Kidney (tissue), 14 donors: ENCODE results near the gene PDLIM3. TPM values are rescaled to one million over a fixed set of nuclear protein-coding genes. Genes with fewer than 3 reads are reported as not detected.

ENCODE experiments used
- DNase-seq, 5 donors: peaks; one replicate each; pipeline ENCODE4 v3.0.0-alpha.2; 2013 to 2020
- FAIRE-seq: peaks from 2 replicates; lab custom pipeline; 2012; peaks lifted over from hg19 to GRCh38; lab: Jason Lieb, UNC
- H3K27ac ChIP-seq, 2 donors: one replicate each; pipeline ENCODE4 v1.7.0; 2013; ENCODE audit warnings: low read depth in 2 of 2, low read length in 2 of 2, inconsistent platforms in 1 of 2
- H3K27me3 ChIP-seq: one replicate; pipeline ENCODE4 v1.7.1; 2013; ENCODE audit warnings: low read length, inconsistent platforms; ENCODE audit not compliant: control insufficient read depth, insufficient read depth
- H3K36me3 ChIP-seq, 3 donors: one replicate each; pipeline versions ENCODE4 v1.7.0 to v1.7.1; 2013; ENCODE audit warnings: low read length in 3 of 3, control low read depth in 1 of 3, inconsistent platforms in 1 of 3; ENCODE audit not compliant: insufficient read depth in 3 of 3, control insufficient read depth in 2 of 3
- H3K4me1 ChIP-seq, 3 donors: one replicate each; pipeline versions ENCODE4 v1.7.0 to v1.7.1; 2013; ENCODE audit warnings: low read length in 3 of 3, inconsistent platforms in 1 of 3, low read depth in 1 of 3; ENCODE audit not compliant: control insufficient read depth in 2 of 3, insufficient read depth in 2 of 3
- H3K4me3 ChIP-seq, 3 donors: one replicate each; pipeline versions ENCODE4 v1.7.0 to v1.8.1; 2013; ENCODE audit warnings: low read length in 3 of 3, control low read depth in 1 of 3, inconsistent platforms in 1 of 3
- H3K9ac ChIP-seq, 3 donors: one replicate each; pipeline versions ENCODE4 v1.7.0 to v1.7.1; 2013; ENCODE audit warnings: low read length in 3 of 3, control low read depth in 1 of 3, inconsistent platforms in 1 of 3
- H3K9me3 ChIP-seq, 3 donors: one replicate each; pipeline versions ENCODE4 v1.7.0 to v1.7.1; 2013; ENCODE audit warnings: low read length in 3 of 3, control low read depth in 1 of 3, inconsistent platforms in 1 of 3; ENCODE audit not compliant: control insufficient read depth in 2 of 3, insufficient read depth in 1 of 3
- CTCF ChIP-seq: IDR thresholded peaks from 3 replicates; pipeline ENCODE4 v1.5.1; 2012; ENCODE audit warnings: mild to moderate bottlenecking, moderate library complexity, borderline replicate concordance; ENCODE audit not compliant: insufficient read depth; ENCODE audit errors: extremely low read depth
- intact Hi-C: fragments of 100-400 bp; cut with DNase I; formaldehyde crosslinking; loops from one replicate; pipeline ENCODE4 v1.11.1; 2022
- polyA plus RNA-seq: library from polyadenylated mRNA; stranded (reverse); fragments of 350-450 nt; fragmentation: Illumina TruSeq; extraction: RNeasy Lipid Tissue Mini Kit (QIAGEN cat#74804); gene quantifications from one replicate; pipeline ENCODE4 v1.2.3, GENCODE V29; 2014; ENCODE audit warnings: low read depth, low replicate concordance; ENCODE audit not compliant: insufficient read depth
- total RNA-seq: library from RNA; stranded (reverse); fragmentation: NEBNext Ultra II Directional; extraction: Animal tissue kit (Norgen Biotek cat#: 25700); gene quantifications from one replicate; pipeline ENCODE4 v1.2.1, GENCODE V29; 2021
- donor health status: control.
- donor health status: control.
- donor health status: control.
- donor health status: control.
- donor health status: control.
- donor health status: DM: yes; HTN: yes; CAD: no.
- donor health status: Normal renal cell carcinoma (clear cell type).

The PDLIM3 gene
- total and polyA plus RNA-seq, 2 donors from 2014 or later, result 10.8 to 19.6 TPM

DNA sequence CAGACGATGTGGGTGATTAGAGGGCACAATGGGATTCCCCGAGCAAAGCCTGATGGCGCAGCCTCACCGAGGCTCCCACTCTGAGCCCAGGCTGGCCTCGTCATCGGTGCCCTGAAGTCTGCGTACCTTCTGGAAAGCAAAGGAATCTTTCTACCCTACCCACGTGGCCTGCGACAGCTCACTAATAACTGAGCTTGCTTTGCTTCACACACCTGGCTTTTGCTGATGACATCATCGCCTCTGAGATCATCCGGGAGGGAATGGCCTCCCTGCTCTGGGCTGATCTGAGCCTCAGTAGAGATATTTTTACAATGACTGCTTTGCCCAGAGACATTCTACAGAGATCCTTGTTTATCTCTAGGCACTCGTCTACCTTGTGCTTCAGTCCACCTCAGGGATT is 45.4 kb upstream of the PDLIM3 start:
- no peak for TF ChIP-seq CTCF
- Histone ChIP-seq H3K4me1 (no peaks in the 10 kb centered on the region), H3K36me3 (no peaks in the 10 kb centered on the region), H3K27me3 (no peaks in the 10 kb centered on the region), H3K9me3 (no peaks in the 10 kb centered on the region), H3K9ac (no peak overlapping the region), H3K27ac (no peak overlapping the region), H3K4me3 (no peak overlapping the region)
- no peak for DNase-seq
- intact Hi-C loops, result no loop called here
- no peak for FAIRE-seq

GRCh38 chr4:185578284-185578683 is 43.0 kb upstream of the PDLIM3 start:
- DNase-seq, result no peak
- Histone ChIP-seq H3K36me3 (no peaks in the 10 kb centered on the region), H3K9ac (no peak overlapping the region), H3K4me3 (no peak overlapping the region), H3K9me3 (no peaks in the 10 kb centered on the region), H3K27ac (no peak overlapping the region), H3K4me1 (no peaks in the 10 kb centered on the region), H3K27me3 (no peaks in the 10 kb centered on the region)
- TF ChIP-seq CTCF, result no peak
- no peak for FAIRE-seq
- intact Hi-C loops, result no loop called here

DNA sequence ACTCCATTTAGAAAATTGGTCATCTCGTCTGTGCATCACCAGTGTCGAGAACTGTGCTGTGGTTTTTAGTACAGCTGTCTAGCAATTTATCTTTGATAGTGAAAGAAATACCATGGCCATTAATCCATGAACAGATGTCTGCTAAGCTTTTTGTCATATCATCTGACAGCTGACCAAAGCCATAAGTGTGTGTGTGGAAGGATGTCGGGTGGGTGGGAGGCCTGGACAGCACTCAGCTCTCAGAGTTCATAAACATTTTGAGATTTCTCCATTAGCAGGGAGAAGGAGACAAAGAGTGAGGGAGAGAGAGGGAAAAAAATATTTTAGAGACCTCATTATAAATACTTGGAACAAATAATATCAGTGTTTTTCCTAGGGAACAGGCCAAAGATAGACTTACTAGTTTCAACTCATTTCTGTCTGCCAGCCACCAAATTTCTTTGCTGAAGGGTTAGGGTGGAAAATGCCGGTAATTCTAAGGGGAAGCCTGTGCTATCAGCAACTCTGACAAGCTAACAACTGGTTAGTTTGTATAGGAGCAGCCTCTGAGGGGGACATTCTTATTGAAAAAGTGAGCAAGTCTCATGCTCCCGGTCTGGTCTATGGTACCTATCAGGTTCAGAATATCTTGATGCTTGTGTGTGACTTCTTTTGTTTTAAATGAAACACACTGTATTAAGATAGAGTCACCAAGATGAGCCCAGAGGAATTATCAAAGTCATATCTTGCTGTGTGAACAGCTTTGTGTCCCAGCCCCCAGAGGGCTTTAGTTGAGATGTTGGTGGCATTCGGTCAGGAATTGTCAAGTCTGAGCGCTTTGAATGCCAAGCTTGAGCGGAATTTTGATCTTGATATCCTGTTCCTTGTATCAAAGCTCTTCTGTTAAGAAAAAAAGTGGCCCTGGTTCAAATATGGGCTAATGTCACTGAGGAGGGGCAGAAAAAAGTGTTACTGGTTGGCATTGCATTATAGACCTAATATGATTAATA is 41.9 kb upstream of the PDLIM3 start:
- H3K4me3 ChIP-seq, result no peak overlapping the region
- H3K27ac ChIP-seq, result no peak overlapping the region
- TF ChIP-seq CTCF, result no peak
- H3K27me3 ChIP-seq, result no peaks in the 10 kb centered on the region
- DNase-seq (no peak), FAIRE-seq (no peak)
- H3K9ac ChIP-seq, result no peak overlapping the region
- no peaks in the 10 kb centered on the region for H3K9me3 ChIP-seq
- no peaks in the 10 kb centered on the region for H3K4me1 ChIP-seq
- no peaks in the 10 kb centered on the region for H3K36me3 ChIP-seq
- intact Hi-C loops, result no loop called here
